ENCODE data around the gene HS3ST5. TPM values are rescaled to one million over a fixed set of nuclear protein-coding genes. Genes with fewer than 3 reads are reported as not detected.

HS3ST5 gene
- total RNA-seq, 4 donors from 2014 or later: not detected

- no peaks in the 10 kb centered on the region for H3K27me3 ChIP-seq
- no peaks in the 10 kb centered on the region for H3K36me3 ChIP-seq
- H3K27ac ChIP-seq: no peak overlapping the region
- no peaks in the 10 kb centered on the region for H3K4me1 ChIP-seq
- H3K9me3 ChIP-seq: no peaks in the 10 kb centered on the region
- TF ChIP-seq POLR2A (IDR thresholded peaks at IDR 0.05): no peak
- TF ChIP-seq, protein P1, sequence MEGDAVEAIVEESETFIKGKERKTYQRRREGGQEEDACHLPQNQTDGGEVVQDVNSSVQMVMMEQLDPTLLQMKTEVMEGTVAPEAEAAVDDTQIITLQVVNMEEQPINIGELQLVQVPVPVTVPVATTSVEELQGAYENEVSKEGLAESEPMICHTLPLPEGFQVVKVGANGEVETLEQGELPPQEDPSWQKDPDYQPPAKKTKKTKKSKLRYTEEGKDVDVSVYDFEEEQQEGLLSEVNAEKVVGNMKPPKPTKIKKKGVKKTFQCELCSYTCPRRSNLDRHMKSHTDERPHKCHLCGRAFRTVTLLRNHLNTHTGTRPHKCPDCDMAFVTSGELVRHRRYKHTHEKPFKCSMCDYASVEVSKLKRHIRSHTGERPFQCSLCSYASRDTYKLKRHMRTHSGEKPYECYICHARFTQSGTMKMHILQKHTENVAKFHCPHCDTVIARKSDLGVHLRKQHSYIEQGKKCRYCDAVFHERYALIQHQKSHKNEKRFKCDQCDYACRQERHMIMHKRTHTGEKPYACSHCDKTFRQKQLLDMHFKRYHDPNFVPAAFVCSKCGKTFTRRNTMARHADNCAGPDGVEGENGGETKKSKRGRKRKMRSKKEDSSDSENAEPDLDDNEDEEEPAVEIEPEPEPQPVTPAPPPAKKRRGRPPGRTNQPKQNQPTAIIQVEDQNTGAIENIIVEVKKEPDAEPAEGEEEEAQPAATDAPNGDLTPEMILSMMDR (IDR thresholded peaks at IDR 0.05): no peak
- DNase-seq: no peak
- intact Hi-C loops (cut with DNase I): no loop called here
- H3K4me3 ChIP-seq: no peak overlapping the region
- 37 to 47% methylated on average over 2 of the region's 2 CpGs for WGBS, 2 donors
These were observed 55.4 kb downstream of the HS3ST5 start for GRCh38 chr6:114287461-114287860.

- TF ChIP-seq, protein P1 (IDR thresholded peaks at IDR 0.05): no peak
- TF ChIP-seq POLR2A (IDR thresholded peaks at IDR 0.05): no peak
- no peak overlapping the region for H3K4me3 ChIP-seq
- 72 to 73% methylated on average over 2 of the region's 2 CpGs for WGBS, 2 donors
- H3K27me3 ChIP-seq: no peaks in the 10 kb centered on the region
- no peaks in the 10 kb centered on the region for H3K4me1 ChIP-seq
- H3K36me3 ChIP-seq: no peaks in the 10 kb centered on the region
- no peaks in the 10 kb centered on the region for H3K9me3 ChIP-seq
- no peak for DNase-seq
- intact Hi-C loops (cut with DNase I): no loop called here
- H3K27ac ChIP-seq: no peak overlapping the region
These were observed 56.6 kb downstream of the HS3ST5 start for GRCh38 chr6:114286211-114286610.

DNA sequence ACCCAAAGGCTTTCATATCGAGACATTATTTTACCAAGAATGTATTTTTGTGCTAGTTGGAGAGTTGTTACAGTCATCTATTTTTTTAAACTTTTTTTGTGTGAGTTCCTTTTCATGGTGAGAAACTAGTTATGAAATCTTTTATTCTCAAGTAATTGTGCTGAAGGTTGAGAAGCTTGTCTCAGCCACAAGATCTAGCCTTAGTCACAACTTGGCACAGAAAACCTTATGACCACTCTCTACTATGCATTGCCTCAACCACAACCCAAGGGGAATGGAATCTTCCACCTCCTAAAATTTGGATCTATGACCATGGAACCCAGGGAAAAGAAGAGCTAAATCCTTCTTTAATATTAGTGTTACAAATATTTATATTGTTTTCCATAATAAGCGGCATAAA is 58.5 kb downstream of the HS3ST5 start:
- intact Hi-C loops (cut with DNase I): no loop called here
- H3K27ac ChIP-seq: no peak overlapping the region
- no peak for DNase-seq
- no peaks in the 10 kb centered on the region for H3K4me1 ChIP-seq
- TF ChIP-seq, protein P1 (IDR thresholded peaks at IDR 0.05): no peak
- TF ChIP-seq POLR2A (IDR thresholded peaks at IDR 0.05): no peak
- 76 to 83% methylated on average over 2 of the region's 2 CpGs for WGBS, 2 donors
- no peaks in the 10 kb centered on the region for H3K9me3 ChIP-seq
- no peak overlapping the region for H3K4me3 ChIP-seq
- H3K36me3 ChIP-seq: no peaks in the 10 kb centered on the region
- no peaks in the 10 kb centered on the region for H3K27me3 ChIP-seq

DNA sequence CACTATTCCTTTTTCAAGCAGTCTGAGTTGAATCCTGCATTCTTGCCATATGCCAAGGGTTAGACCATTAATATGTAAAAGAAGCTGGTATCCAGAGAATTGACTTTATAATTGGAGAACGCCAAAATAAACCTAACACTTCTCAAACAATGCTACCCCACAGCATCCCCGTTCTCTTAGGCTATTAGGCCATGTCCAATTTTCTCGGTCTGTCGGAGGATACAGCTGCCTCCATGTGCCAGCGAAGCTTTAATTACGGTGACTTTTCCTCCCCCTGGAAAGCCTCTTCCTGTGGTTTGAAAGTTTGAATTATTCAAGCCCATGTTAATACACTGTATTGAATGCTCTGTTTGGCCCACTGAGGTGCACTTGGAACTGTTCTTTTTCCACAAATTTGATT is 60.5 kb downstream of the HS3ST5 start:
- WGBS, 2 donors: 49 to 56% methylated on average over 6 of the region's 6 CpGs
- intact Hi-C loops (cut with DNase I): no loop called here
- Histone ChIP-seq H3K9me3 (no peaks in the 10 kb centered on the region), H3K4me3 (no peak overlapping the region), H3K27me3 (no peaks in the 10 kb centered on the region), H3K36me3 (no peaks in the 10 kb centered on the region), H3K27ac (no peak overlapping the region), H3K4me1 (no peaks in the 10 kb centered on the region)
- DNase-seq: no peak
- TF ChIP-seq, protein P1 (IDR thresholded peaks at IDR 0.05): no peak
- TF ChIP-seq POLR2A (IDR thresholded peaks at IDR 0.05): no peak

DNA sequence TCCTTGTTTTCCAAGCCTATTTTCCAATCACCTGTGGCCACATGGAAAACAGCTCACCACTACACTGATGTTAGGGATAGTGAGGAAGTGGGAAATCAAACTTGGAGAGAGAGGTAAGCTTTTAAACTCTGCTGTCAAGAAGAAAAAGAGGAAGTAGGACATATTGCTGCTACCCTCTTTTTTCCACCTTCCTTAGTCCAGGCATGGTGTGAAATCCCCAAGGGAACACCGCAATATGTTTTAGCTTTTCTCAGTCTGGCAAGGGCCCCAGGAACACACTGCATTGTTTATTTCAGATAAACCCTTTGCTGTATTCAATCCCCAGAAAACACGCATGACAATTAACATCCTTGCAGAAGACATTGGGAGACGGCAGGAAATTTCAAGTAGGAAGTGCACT is 61.3 kb downstream of the HS3ST5 start:
- 54 to 57% methylated on average over 3 of the region's 3 CpGs for WGBS, 2 donors
- Histone ChIP-seq H3K27ac (no peak overlapping the region), H3K27me3 (no peaks in the 10 kb centered on the region), H3K9me3 (no peaks in the 10 kb centered on the region), H3K36me3 (no peaks in the 10 kb centered on the region), H3K4me1 (no peaks in the 10 kb centered on the region), H3K4me3 (no peak overlapping the region)
- no peak for DNase-seq
- TF ChIP-seq POLR2A (IDR thresholded peaks at IDR 0.05): no peak
- TF ChIP-seq, protein P1 (IDR thresholded peaks at IDR 0.05): no peak
- intact Hi-C loops (cut with DNase I): no loop called here

All from esophagus squamous epithelium (tissue), 5 donors.